Spleen (tissue), 7 donors: ENCODE measurements around the gene ERV3-1.

Experiments used
- POLR2A ChIP-seq, 3 donors: fragments of 450-650 bp; IDR thresholded peaks; one replicate each; pipeline ENCODE4 v1.5.1; 2017; ENCODE audit warnings: antibody characterized with exemption in 3 of 3, mild to moderate bottlenecking in 1 of 3
- POLR2AphosphoS5 ChIP-seq, 3 donors: sonication (generic); formaldehyde crosslinking; IDR thresholded peaks; one replicate each; pipeline ENCODE4 v1.5.1; 2017; ENCODE audit warnings: antibody characterized with exemption in 3 of 3
- TF ChIP-seq, protein P1 (sequence below), 11 experiments: fragments of 200-600 bp in 7 of 11; fragments of 450-650 bp in 4 of 11; sonication (generic) in 4 of 11; IDR thresholded peaks in 8 of 11; conservative IDR thresholded peaks in 3 of 11; 1 replicate in 7 of 11; 2 replicates in 4 of 11; pipeline versions ENCODE4 v1.4.0 to v1.8.0; 2016 to 2021; ENCODE audit warnings: antibody characterized with exemption in 11 of 11, inconsistent platforms in 4 of 11, mild to moderate bottlenecking in 1 of 11
- donor health status: DM: no; HTN: no; CAD: no; lungs with moderate emphysema.
- donor health status: DM: no; HTN: no; CAD: no.
- donor health status: DM: no; HTN: no; CAD: no.

DNA sequence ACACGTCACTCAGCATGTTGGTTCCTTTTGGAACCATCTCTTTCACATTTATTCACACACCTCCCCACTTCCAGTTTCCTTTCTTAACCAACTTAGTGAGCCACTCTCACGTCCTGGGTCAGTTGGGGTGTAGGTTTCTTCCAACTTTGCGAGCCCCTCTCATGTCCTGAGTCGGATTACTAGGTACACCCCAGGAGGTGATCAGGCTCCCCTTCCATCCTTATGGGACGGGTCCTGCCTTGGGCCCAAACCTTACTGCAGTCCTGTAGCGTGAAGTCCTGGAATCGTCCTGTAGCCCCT, 7.7 kb downstream of the ERV3-1 start:
- TF ChIP-seq, protein P1, sequence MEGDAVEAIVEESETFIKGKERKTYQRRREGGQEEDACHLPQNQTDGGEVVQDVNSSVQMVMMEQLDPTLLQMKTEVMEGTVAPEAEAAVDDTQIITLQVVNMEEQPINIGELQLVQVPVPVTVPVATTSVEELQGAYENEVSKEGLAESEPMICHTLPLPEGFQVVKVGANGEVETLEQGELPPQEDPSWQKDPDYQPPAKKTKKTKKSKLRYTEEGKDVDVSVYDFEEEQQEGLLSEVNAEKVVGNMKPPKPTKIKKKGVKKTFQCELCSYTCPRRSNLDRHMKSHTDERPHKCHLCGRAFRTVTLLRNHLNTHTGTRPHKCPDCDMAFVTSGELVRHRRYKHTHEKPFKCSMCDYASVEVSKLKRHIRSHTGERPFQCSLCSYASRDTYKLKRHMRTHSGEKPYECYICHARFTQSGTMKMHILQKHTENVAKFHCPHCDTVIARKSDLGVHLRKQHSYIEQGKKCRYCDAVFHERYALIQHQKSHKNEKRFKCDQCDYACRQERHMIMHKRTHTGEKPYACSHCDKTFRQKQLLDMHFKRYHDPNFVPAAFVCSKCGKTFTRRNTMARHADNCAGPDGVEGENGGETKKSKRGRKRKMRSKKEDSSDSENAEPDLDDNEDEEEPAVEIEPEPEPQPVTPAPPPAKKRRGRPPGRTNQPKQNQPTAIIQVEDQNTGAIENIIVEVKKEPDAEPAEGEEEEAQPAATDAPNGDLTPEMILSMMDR (IDR thresholded peaks at IDR 0.05 in 8 of 11, conservative IDR thresholded peaks at IDR 0.05 in 3 of 11): no peak
- no peak for TF ChIP-seq POLR2A (IDR thresholded peaks at IDR 0.05)
- no peak for TF ChIP-seq POLR2AphosphoS5 (IDR thresholded peaks at IDR 0.05)
